ENCODE results near the gene NACAD.

NACAD gene, protein sequence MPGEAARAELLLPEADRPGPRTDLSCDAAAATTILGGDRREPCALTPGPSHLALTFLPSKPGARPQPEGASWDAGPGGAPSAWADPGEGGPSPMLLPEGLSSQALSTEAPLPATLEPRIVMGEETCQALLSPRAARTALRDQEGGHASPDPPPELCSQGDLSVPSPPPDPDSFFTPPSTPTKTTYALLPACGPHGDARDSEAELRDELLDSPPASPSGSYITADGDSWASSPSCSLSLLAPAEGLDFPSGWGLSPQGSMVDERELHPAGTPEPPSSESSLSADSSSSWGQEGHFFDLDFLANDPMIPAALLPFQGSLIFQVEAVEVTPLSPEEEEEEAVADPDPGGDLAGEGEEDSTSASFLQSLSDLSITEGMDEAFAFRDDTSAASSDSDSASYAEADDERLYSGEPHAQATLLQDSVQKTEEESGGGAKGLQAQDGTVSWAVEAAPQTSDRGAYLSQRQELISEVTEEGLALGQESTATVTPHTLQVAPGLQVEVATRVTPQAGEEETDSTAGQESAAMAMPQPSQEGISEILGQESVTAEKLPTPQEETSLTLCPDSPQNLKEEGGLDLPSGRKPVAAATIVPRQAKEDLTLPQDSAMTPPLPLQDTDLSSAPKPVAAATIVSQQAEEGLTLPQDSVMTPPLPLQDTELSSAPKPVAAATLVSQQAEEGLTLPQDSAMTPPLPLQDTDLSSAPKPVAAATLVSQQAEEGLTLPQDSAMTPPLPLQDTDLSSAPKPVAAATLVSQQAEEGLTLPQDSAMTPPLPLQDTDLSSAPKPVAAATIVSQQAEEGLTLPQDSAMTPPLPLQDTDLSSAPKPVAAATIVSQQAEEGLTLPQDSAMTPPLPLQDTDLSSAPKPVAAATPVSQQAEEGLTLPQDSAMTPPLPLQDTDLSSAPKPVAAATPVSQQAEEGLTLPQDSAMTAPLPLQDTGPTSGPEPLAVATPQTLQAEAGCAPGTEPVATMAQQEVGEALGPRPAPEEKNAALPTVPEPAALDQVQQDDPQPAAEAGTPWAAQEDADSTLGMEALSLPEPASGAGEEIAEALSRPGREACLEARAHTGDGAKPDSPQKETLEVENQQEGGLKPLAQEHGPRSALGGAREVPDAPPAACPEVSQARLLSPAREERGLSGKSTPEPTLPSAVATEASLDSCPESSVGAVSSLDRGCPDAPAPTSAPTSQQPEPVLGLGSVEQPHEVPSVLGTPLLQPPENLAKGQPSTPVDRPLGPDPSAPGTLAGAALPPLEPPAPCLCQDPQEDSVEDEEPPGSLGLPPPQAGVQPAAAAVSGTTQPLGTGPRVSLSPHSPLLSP (N-terminal part only)

DNA sequence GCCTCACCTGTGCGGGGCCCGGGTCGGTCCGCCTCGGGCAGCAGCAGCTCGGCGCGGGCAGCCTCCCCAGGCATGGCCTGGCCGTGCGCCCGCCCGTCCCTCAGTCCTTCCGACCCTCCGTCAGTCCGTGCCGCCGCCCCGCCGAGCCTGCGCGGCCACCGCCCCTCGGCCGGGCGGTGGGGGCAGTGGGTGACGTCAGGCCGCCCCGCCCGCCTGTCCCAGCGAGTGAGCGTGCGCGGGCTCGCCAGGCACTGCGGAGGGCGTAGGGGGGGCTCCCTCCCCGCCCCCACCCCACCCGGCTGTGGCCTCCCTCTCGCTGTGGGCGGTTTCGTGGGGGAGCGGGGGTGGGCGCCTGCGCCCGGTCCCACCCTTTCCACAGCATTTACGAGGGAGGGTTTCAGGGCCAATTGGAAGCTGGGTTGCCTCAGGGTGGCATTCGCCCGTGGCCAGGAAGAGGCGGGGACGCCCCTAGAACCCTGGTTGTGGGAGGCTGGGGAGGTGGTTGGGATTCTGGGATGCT is at the start of gene NACAD:
NACAD (minus strand) TSS at position 149 of the 520 bp plus-strand sequence; CDS start at position 74, 75 bp downstream.
- TF ChIP-seq, protein P1, sequence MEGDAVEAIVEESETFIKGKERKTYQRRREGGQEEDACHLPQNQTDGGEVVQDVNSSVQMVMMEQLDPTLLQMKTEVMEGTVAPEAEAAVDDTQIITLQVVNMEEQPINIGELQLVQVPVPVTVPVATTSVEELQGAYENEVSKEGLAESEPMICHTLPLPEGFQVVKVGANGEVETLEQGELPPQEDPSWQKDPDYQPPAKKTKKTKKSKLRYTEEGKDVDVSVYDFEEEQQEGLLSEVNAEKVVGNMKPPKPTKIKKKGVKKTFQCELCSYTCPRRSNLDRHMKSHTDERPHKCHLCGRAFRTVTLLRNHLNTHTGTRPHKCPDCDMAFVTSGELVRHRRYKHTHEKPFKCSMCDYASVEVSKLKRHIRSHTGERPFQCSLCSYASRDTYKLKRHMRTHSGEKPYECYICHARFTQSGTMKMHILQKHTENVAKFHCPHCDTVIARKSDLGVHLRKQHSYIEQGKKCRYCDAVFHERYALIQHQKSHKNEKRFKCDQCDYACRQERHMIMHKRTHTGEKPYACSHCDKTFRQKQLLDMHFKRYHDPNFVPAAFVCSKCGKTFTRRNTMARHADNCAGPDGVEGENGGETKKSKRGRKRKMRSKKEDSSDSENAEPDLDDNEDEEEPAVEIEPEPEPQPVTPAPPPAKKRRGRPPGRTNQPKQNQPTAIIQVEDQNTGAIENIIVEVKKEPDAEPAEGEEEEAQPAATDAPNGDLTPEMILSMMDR (IDR thresholded peaks at IDR 0.05; ENCODE audit: low read depth, low read length): no peak
- peaks cover 8% of the 10 kb centered on the region; the same call in 1 of the 2 replicates for H3K36me3 ChIP-seq
- no peaks in the 10 kb centered on the region for H3K9me3 ChIP-seq (ENCODE audit: severe bottlenecking)
- no peaks in the 10 kb centered on the region for H3K27me3 ChIP-seq (ENCODE audit: insufficient read depth, low read depth, severe bottlenecking)
- peak within 1 kb of the TSS; percentile 60 for H3K4me3 ChIP-seq (ENCODE audit: low read depth, low read length)
- peak within 1 kb of the TSS; percentile 34; the same call in 1 of the 2 replicates for H3K27ac ChIP-seq
- DNase-seq: peak; percentile 54

DNA sequence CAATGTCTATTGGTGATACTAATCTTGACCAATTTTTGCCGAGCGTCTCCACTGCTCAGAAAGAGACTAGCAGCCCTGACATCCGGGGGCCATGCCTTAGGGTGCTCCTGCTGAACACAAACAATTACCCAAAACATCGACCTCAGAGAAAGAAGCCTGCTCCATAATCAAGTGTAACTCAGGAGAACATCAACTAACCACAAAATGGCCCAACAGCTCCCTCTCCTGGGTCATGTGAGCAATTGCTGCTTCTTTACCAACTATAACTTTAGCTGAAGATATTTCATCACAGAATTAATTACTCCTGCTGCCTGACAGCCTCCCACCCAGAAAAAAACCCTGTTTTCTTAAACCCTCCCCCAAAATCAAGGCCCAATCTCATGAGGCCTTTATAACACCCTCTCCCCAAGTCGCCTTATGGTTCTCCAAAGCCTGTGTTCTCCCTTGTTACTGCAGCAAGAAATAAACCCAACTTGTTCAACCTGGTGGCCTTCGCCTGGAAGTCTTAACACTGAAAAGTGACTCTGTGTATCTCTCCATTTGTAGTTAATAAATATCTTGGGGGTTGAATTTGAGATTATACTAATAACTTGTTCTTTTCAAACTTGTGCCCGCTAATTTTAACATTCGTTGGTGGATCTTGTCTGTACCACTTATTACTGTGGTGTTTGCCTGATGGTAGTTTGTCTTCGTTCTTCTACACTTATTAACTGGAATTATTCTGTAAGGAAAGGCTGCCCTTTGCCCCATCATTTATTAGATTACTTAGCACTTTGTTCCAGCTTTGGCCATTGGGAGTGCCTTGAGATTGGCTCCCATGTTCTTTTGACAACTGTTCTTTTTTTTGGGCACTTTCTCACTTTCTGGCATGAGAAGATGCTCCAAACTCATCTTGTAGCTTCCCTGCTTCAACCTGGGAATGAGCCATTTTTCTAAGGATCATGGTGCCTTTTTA is 47.6 kb upstream of the NACAD start:
- Histone ChIP-seq H3K27ac (no peak overlapping the region), H3K4me3 (ENCODE audit: low read depth, low read length) (no peak overlapping the region), H3K27me3 (ENCODE audit: insufficient read depth, low read depth, severe bottlenecking) (no peaks in the 10 kb centered on the region), H3K9me3 (ENCODE audit: severe bottlenecking) (no peaks in the 10 kb centered on the region), H3K36me3 (no peaks in the 10 kb centered on the region)
- DNase-seq: peak; percentile 54
- TF ChIP-seq, protein P1 (IDR thresholded peaks at IDR 0.05; ENCODE audit: low read depth, low read length): peak; percentile 74

DNA sequence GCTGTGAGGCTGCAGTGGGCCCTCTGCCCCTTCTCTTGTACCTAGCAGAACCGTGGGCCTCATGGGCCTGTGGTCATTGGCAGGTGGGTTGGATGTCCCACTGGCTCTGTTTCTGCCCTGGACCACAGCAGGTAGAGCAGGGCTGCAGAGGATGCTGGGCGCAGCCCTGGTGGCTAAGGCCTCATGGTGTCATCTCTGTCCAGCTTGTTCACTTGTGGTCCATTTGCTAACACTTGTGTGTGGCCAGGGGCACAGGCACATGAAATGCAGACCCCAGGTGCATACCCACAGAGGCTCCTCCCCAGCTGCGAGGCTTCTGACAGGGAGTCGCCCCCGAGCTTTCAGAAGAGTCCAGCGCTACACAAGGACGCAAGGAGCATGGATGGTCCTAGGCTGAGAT is 45.1 kb upstream of the NACAD start:
- no peak for DNase-seq
- Histone ChIP-seq H3K27me3 (ENCODE audit: insufficient read depth, low read depth, severe bottlenecking) (no peaks in the 10 kb centered on the region), H3K9me3 (ENCODE audit: severe bottlenecking) (no peaks in the 10 kb centered on the region), H3K36me3 (no peaks in the 10 kb centered on the region), H3K4me3 (ENCODE audit: low read depth, low read length) (no peak overlapping the region), H3K27ac (no peak overlapping the region)
- TF ChIP-seq, protein P1 (IDR thresholded peaks at IDR 0.05; ENCODE audit: low read depth, low read length): no peak

DNA sequence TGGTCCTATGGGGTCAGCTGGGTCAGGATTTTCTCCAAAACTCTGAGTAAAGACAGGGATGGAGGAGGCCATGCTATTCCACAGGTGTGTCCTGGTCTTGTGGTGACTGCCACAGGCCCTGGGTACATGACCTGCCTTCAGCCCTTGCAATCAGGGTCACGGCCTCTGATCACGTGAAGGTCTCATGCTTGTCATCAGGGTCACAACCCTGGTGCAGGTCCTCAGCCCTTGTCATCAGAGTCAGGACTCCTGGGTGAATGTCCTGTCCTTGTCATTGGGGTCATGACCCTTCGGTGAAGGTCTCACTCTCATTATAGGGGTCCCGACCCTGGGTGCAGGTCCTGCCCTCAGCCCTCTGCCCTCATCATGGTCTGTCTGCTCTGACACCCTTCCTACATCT is 44.6 kb upstream of the NACAD start:
- no peak overlapping the region for H3K27ac ChIP-seq
- H3K4me3 ChIP-seq (ENCODE audit: low read depth, low read length): no peak overlapping the region
- no peaks in the 10 kb centered on the region for H3K36me3 ChIP-seq
- TF ChIP-seq, protein P1 (IDR thresholded peaks at IDR 0.05; ENCODE audit: low read depth, low read length): no peak
- no peak for DNase-seq
- no peaks in the 10 kb centered on the region for H3K27me3 ChIP-seq (ENCODE audit: insufficient read depth, low read depth, severe bottlenecking)
- no peaks in the 10 kb centered on the region for H3K9me3 ChIP-seq (ENCODE audit: severe bottlenecking)
